Hepatocyte (in vitro differentiated cells): ENCODE data around the gene GPC2. TPM values are rescaled to one million over a fixed set of nuclear protein-coding genes. Genes with fewer than 3 reads are reported as not detected.
A peak's percentile ranks its signal among the peaks of the same experiment; 100 is the strongest.

Experiments
- DNase-seq: peaks from one replicate; pipeline ENCODE4 v3.0.0-alpha.2; 2016; ENCODE audit warnings: low spot score
- H2AFZ ChIP-seq: fragments of 200-600 bp; sonication (generic); 2 replicates; pipeline ENCODE4 v1.6.0; 2016; ENCODE audit warnings: antibody characterized with exemption, mild to moderate bottlenecking
- H3K27ac ChIP-seq: fragments of 200-600 bp; sonication (generic); 2 replicates; pipeline ENCODE4 v1.5.1; 2016; ENCODE audit warnings: mild to moderate bottlenecking
- H3K27me3 ChIP-seq: fragments of 200-600 bp; sonication (generic); 2 replicates; pipeline ENCODE4 v1.6.1; 2016
- H3K36me3 ChIP-seq: fragments of 200-600 bp; sonication (generic); replicated peaks from 2 replicates; pipeline ENCODE4 v1.5.1; 2016; ENCODE audit warnings: low read depth; ENCODE audit not compliant: insufficient read depth
- H3K4me1 ChIP-seq: fragments of 200-600 bp; sonication (generic); 2 replicates; pipeline ENCODE4 v1.5.1; 2016; ENCODE audit warnings: mild to moderate bottlenecking, moderate library complexity; ENCODE audit not compliant: insufficient read depth
- H3K4me2 ChIP-seq: fragments of 200-600 bp; sonication (generic); 2 replicates; pipeline ENCODE4 v1.6.0; 2016
- H3K4me3 ChIP-seq: fragments of 200-600 bp; sonication (generic); 2 replicates; pipeline ENCODE4 v1.5.1; 2016; ENCODE audit warnings: mild to moderate bottlenecking
- H3K79me2 ChIP-seq: fragments of 200-600 bp; sonication (generic); 2 replicates; pipeline ENCODE4 v1.6.0; 2017; ENCODE audit warnings: mild to moderate bottlenecking
- H3K9me2 ChIP-seq: fragments of 200-600 bp; sonication (generic); replicated peaks from 2 replicates; pipeline ENCODE4 v1.6.0; 2017; ENCODE audit warnings: mild to moderate bottlenecking; ENCODE audit not compliant: insufficient read depth
- H3K9me3 ChIP-seq: fragments of 200-600 bp; sonication (generic); 2 replicates; pipeline ENCODE4 v1.5.1; 2016; ENCODE audit warnings: low read depth, mild to moderate bottlenecking
- H4K20me1 ChIP-seq: fragments of 200-600 bp; sonication (generic); 2 replicates; pipeline ENCODE4 v1.6.0; 2016; ENCODE audit warnings: mild to moderate bottlenecking; ENCODE audit not compliant: insufficient read depth, poor library complexity, severe bottlenecking
- EZH2 ChIP-seq: fragments of 200-600 bp; sonication (generic); IDR thresholded peaks from 2 replicates; pipeline ENCODE4 v1.6.1; 2016; ENCODE audit warnings: antibody characterized with exemption, mild to moderate bottlenecking, borderline replicate concordance
- EZH2phosphoT487 ChIP-seq: fragments of 200-600 bp; sonication (generic); IDR thresholded peaks from one replicate; pipeline ENCODE4 v1.6.1; 2018; ENCODE audit warnings: antibody characterized with exemption, mild to moderate bottlenecking, low read depth, moderate library complexity; ENCODE audit not compliant: unreplicated experiment, severe bottlenecking
- WGBS: methylation state at CpG from one replicate; pipeline ENCODE4 v1.1.6; 2016; ENCODE audit warnings: low lambda C conversion rate; ENCODE audit errors: missing lambda C conversion rate; 5-methylcytosine and 5-hydroxymethylcytosine counted together
- polyA plus RNA-seq: library from polyadenylated mRNA; unstranded; fragments of >200 nt; fragmentation: Nextera tagmentation; extraction: Ambion mirVana; gene quantifications from 2 replicates; pipeline ENCODE4 v1.2.1, GENCODE V29; 2016
- total RNA-seq: library from RNA; depleted of rRNA; stranded (reverse); fragments of >200 nt; gene quantifications from 2 replicates; pipeline ENCODE4 v1.2.3, GENCODE V29; 2014
- TF ChIP-seq, protein P1 (sequence below): fragments of 200-600 bp; sonication (generic); IDR thresholded peaks from 2 replicates; pipeline ENCODE4 v1.5.1; 2016; ENCODE audit warnings: antibody characterized with exemption, mild to moderate bottlenecking; ENCODE audit not compliant: poor library complexity

GPC2 gene
- total and polyA plus RNA-seq, 2 experiments from 2014 or later = 2.0 to 3.2 TPM

GRCh38 chr7:100156331-100157068 lies 20.7 kb downstream of the GPC2 start:
- Histone ChIP-seq H3K4me1 (peaks cover 15% of the 10 kb centered on the region), H3K4me2 (peak overlapping the region; percentile 100), H3K27ac (peak overlapping the region; percentile 82), H3K4me3 (no peak overlapping the region), H3K27me3 (no peaks in the 10 kb centered on the region), H3K36me3 (no peaks in the 10 kb centered on the region), H2AFZ (no peak overlapping the region), H4K20me1 (no peaks in the 10 kb centered on the region), H3K9me3 (no peaks in the 10 kb centered on the region), H3K79me2 (peaks cover 23% of the 10 kb centered on the region), H3K9me2 (no peaks in the 10 kb centered on the region)
- TF ChIP-seq EZH2 = no peak
- TF ChIP-seq EZH2phosphoT487 = no peak
- TF ChIP-seq, protein P1, sequence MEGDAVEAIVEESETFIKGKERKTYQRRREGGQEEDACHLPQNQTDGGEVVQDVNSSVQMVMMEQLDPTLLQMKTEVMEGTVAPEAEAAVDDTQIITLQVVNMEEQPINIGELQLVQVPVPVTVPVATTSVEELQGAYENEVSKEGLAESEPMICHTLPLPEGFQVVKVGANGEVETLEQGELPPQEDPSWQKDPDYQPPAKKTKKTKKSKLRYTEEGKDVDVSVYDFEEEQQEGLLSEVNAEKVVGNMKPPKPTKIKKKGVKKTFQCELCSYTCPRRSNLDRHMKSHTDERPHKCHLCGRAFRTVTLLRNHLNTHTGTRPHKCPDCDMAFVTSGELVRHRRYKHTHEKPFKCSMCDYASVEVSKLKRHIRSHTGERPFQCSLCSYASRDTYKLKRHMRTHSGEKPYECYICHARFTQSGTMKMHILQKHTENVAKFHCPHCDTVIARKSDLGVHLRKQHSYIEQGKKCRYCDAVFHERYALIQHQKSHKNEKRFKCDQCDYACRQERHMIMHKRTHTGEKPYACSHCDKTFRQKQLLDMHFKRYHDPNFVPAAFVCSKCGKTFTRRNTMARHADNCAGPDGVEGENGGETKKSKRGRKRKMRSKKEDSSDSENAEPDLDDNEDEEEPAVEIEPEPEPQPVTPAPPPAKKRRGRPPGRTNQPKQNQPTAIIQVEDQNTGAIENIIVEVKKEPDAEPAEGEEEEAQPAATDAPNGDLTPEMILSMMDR = no peak
- 85% methylated on average over 16 of the region's 16 CpGs for whole genome bisulfite sequencing
- no peak for DNase-seq

DNA sequence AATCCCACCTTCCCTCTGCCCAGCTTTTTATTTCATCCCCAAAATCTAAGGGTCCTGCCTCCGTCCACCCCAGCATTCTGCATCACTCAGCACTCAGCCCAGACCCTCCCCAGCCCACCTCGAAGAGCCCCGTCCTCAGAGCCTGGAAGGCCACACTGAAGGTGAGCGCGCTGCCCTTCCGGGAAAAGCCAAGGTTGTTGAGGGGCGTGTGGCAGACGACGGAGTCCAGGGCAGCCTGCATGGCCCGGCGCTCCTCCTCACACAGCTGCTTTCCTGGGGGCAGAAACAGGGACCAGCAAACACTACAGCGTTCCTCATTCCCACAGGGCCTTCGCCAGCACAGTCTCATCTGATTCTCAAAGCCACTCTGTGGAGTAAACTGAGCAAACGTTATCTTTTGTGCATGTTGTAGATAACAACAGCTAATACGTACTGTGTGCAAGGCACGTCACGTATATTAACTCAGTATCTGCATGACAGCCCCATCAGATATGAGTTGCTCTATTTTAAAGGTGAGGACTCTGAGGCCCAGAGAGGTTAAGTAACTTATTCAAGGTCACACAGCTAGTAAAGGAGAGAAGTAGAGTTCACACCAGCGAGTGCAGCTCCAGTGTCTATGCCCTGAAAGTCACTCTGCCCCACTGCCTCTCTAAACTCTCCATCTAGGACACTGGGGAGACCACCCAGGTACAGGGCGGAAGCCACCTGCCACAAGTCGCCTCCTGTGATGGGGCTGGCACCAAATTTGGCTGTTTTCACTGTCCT lies 21.4 kb downstream of the GPC2 start:
- Histone ChIP-seq H3K4me2 (no peak overlapping the region), H3K4me1 (peaks cover 15% of the 10 kb centered on the region), H2AFZ (no peak overlapping the region), H3K36me3 (no peaks in the 10 kb centered on the region), H3K4me3 (no peak overlapping the region), H3K9me3 (no peaks in the 10 kb centered on the region), H3K9me2 (no peaks in the 10 kb centered on the region), H4K20me1 (no peaks in the 10 kb centered on the region), H3K79me2 (peaks cover 30% of the 10 kb centered on the region), H3K27me3 (no peaks in the 10 kb centered on the region), H3K27ac (peak overlapping the region; percentile 73)
- TF ChIP-seq EZH2phosphoT487 (no peak), EZH2 (no peak)
- TF ChIP-seq, protein P1 = no peak
- 85% methylated on average over 20 of the region's 20 CpGs for WGBS
- no peak for DNase-seq

- 90% methylated on average over 24 of the region's 30 CpGs for WGBS
- Histone ChIP-seq H3K4me2 (no peak overlapping the region), H3K4me3 (no peak overlapping the region), H3K9me2 (no peaks in the 10 kb centered on the region), H4K20me1 (no peaks in the 10 kb centered on the region), H3K4me1 (peaks cover 15% of the 10 kb centered on the region), H3K79me2 (peaks cover 39% of the 10 kb centered on the region), H3K27ac (peak overlapping the region; percentile 73), H3K9me3 (no peaks in the 10 kb centered on the region), H3K27me3 (no peaks in the 10 kb centered on the region), H3K36me3 (no peaks in the 10 kb centered on the region), H2AFZ (no peak overlapping the region)
- peak; percentile 48 for DNase-seq
- TF ChIP-seq EZH2 (no peak), EZH2phosphoT487 (no peak)
- TF ChIP-seq, protein P1 = no peak
These were observed 22.3 kb downstream of the GPC2 start for GRCh38 chr7:100154651-100155491.
